NCI-H1694 (cell line): Measurements from ENCODE around the gene GAS7.

Experiments used
- DNase-seq: peaks from one replicate; lab custom pipeline; 2025; lab: John Stamatoyannopoulos, UW

The GAS7 gene

DNA sequence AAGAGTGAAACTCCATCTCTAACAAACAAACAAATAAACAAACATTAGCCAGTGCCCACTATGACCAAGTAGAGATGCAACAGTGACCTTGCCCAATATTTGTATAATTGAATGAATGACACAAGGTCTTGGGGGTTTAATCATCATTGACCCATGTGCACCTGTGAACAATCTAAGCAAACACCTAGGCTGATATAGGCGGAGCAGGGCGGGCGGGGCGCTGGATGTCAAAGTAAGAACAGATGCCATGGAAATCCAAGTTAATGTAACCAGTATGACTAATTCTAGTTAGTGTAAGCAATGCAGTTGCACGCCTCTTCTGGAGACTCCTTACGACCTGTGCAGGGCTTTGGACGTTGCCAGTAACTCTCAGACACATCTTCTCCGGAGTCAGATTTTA, 310.9 kb downstream of the GAS7 start:
- DNase-seq = no peak

DNA sequence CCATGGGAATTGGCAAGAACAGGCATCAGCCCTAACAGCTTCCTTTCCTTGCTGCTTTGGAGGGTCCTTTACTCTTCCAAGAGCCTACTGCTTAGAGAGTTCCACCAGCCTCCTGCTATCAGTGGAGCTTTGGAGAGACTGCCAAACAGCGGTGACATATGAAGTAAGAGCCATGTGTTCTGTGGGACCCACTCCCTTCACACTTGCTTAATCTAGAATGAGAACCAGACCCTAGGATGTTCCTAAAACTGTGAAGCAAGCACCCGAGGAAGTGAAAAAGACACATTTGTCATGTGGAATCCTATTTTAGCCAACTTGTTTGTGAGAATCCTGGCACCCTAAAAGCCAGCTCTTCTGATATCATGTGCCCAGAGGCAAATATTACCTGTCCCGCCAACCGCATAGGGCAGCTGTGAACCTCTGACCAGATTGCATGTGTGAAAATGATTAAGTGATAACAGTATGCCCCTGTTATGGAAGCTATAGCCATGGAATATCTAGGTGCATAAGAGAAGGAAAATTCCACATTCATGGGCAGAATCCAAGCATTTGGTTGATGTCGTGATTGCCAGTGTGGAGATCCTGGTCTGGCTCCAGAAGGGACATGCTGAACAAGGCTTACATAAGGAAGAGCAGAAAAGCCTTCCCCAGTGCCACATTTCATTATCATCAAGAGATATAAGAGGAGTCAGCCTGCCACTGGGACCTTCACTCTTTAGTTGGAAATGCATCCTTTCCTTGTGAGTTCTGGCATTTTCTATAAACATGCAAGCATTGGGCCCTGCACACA, 312.1 kb downstream of the GAS7 start:
- no peak for DNase-seq

DNA sequence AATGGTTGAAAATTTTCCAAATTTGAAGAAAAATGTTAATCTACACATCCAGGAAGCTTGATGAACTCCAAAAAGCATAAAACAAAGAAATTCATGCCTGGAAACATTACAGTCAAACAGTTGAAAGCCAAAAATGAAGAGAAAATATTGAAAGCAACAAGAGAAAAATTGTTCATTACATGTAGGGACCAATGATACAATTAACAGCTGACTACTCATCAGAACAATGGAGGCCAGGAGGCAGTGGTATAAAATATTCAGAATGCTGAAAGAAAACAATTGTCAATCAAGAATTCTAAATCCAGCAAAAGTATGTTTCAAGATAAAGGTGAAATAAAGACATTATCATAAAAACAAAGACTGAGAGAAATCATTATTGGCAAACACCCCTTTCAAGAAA, 315.0 kb downstream of the GAS7 start:
- DNase-seq = no peak

DNA sequence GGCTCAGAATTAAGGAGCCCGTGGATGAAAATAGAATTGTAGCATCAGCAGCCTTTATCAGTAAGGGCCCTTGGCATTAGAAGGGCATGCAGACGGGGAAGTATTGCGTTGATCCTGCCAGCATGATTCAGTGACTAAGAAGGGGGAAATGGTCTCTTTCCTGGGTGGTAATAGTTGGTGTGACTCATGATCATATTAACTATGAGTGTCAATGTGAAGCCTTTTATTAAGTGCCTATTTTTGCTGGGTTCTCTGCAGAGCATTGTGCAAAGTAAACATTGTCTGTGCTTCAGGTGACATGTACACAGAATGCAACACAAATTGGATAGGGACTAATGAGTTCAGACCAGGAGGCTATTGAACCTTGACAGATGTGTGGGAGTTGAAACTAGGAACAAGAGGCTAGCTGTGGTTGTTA, 317.8 kb downstream of the GAS7 start:
- DNase-seq = no peak

DNA sequence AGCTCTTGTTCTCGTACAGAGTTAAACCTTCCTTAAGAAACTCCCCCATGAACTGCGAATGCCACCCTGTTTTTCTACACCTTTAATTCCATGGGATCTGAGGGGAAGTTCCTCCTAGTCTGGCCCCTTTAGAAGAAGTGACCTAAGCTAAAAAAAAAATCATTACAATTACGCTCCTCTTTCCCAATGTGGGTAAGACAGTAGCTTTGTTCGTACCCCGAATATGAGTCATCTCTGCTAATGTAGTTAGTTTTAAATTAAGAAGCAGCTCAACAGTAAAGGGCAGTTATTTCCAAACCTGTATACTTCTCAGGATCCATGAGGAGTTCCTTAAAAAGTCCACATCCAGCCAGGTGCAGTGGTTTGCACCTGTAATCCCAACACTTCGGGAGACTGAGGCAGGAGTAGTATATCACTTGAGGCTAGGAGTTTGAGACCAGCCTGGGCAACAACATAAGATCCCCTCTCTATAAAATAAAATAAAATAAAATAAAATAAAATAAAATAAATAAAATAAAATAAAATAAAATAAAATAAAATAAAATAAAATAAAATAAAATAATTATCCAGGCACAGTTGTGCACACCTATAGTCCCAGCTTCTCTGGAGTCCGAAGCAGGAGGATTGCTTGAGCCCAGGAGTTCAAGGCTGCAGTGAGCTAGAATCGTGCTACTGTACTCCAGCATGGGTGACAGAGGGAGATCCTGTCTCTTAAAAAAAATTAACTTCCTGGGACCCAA, 319.4 kb downstream of the GAS7 start:
- no peak for DNase-seq

DNA sequence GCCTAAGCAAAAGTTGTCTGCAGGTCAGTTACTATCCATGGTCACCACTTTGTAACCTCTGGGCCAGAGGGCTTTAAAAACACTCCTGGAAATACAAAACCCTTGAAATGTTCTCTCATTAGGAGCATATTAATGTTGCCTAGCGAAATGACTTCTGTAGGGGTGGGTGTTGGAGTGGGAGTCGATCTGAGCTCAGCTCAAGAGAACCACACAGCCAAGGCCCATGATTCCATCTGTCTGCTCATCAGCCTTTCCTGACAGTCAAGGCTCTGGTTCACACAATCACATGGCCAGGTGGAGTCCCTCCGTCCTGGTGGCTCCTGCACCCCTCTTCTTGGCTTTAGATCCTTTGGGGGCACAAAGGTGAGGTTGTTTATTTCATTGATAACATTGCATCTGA, 320.1 kb downstream of the GAS7 start:
- no peak for DNase-seq

DNA sequence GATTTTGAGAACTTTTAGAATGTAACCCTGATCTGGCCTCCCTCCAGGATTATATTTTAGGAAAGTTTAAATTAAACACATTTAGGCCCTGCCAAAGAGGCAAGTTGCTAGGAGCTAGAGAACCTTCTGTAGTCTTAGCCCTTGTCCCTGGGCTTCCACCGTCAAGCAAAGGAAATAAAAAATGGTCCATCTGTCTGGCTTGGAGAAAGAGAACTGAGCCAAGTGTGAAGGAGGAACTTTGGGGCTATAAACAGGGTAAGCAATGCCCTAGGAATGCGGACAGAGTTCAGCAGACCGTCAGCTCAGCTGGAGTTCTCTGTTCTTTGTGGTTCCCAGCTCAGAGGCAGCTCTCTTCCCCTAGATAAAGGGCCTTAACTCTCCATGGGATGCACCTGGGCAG, 323.0 kb downstream of the GAS7 start:
- no peak for DNase-seq

DNA sequence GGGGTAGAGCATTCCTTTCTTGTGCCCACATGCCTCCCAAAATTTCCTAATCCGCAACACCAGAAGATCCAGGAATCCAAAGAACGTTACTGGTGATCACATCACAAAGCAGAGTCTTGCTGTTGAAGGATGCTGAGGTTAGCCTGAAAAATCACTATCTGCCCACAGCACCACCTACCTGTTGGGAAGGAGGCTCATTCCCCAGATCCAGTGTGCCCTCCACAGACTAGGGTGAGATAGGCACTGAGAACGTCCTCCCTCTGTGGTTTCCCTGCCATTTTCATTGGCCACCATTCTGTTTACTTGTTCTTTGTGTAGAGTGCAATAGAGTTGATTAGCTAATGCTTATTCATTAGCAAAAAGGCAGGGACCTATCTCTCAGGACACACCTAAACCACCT, 323.7 kb downstream of the GAS7 start:
- no peak for DNase-seq

DNA sequence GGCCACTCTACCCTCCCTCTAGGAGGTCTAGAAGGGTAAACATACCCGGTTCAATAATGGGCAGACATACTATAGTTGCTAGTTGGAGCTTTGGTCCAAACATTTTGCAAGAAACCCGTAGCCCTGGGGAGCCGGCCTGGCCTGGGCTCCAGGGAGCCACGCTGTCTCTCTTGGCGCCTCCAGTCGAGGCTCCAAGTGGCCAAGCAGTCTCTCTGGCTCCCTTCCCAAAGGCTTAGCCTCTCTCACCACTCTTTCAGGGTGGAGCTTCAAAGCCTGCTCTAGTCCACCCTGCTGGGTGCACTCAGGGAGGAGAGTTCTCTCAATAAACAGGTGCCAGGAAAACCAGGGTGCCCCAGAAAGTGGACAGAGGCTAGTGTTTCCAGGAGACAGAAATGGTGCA, 325.6 kb downstream of the GAS7 start:
- no peak for DNase-seq

DNA sequence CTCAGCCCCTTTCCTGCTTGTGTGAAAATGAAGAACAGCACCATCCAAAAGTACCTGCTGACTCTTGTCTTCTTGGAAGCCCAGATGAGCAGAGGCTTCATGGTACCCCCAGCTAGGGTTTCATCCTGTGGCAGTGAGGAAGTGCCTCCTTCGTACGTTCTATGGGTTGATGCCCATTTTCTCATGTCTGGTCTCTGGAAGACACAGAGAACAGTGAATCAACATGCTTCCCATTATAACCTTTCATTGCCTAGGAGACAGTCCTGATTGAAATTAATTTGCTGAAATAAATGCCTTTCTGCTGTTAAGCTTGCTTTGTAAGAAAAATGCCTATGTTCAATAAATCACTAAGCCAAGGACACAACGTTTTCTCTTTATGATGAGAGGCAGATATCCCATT, 329.9 kb downstream of the GAS7 start:
- DNase-seq = no peak

DNA sequence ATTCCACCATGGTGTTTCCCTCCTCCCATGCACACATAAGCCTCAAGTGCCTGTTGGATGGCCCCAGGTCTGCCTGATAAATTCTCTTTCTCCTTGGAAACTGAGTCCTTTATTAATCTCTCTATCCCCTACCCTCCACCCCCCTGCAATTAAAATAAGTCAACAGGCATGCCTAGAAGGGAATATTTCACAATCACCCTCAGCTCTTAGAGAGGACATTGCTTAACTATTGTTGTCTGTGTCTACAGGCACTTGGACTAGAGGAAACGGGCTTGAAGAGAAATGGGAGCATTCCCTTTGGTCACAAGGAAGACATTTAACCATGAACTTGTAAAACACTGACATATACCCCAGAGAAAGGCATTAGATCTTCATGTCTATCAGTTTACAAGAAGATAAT, 332.8 kb downstream of the GAS7 start:
- no peak for DNase-seq

DNA sequence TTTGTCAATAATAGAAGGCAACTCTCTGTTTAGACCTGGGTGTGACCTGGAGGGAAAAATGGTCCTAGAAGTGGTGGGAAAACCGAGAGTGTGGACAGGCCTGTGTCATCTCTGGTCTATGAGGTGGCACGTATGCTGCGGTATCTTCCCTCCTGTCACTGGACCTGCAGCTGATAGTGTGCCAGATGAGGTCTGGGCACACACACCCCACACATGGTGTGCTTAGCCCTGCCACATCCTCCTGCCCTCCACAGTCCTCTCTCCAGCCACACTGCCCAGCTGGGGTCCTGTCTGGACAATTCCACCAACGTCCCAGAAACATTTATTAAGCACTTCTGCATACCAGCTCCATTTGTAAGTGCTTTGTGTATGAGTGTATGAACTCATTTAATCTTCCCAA, 335.5 kb downstream of the GAS7 start:
- no peak for DNase-seq

DNA sequence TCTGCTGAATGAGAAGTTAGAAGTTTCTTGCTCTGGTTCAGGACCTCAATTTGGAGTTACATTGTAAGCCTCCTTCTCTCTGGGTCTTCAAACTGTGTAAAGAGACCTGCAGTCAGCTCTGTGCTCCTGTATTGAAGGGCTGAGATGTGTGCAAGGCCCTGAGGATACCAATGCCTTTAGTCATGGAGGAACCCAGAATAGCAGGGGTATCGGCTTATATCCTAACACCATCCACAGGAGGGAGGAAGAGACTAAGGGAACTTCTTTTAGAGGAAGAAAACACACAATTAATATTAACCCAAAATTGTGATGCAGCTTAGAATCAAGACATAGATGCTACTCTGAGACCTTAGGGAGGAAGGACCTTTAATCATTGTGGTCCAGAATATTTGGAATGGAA, 336.2 kb downstream of the GAS7 start:
- DNase-seq = no peak

DNA sequence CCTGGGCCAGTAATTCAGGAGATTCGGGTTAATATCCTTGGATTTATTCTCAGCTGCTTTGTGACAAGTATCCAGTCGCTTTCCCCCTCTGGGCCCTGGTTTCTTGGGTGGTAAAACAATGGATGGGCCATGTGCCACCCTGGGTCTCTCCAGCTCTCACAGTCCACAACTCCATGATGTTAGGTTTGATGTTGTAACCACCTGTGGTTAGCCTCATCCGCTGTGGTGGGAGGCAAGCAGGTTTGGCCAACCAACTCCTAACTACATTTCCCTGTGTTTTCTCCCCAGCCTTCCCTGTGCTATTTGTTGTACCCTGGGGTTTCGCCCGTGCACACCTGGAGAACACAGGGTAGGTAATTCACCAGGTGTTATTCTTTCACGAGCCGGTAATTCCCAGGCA, 337.6 kb downstream of the GAS7 start:
- DNase-seq = no peak
